GM19438 (cell line): ENCODE results near the gene AIFM3.

ENCODE experiments used
- ATAC-seq: cut with Tn5 transposase; IDR thresholded peaks from one replicate; pipeline ENCODE4 v1.9.1; 2021; ENCODE audit warnings: low read depth; ENCODE audit not compliant: unreplicated experiment

AIFM3 gene

GRCh38 chr22:20973634-20974286 is 6.7 kb downstream of the AIFM3 start:
- ATAC-seq: no peak

GRCh38 chr22:20974336-20974955 is 7.4 kb downstream of the AIFM3 start:
- no peak for ATAC-seq

GRCh38 chr22:20975541-20976290 is 8.7 kb downstream of the AIFM3 start:
- no peak for ATAC-seq

GRCh38 chr22:20976291-20976877 is 9.3 kb downstream of the AIFM3 start:
- ATAC-seq: no peak

GRCh38 chr22:20977019-20977418 is 10.0 kb downstream of the AIFM3 start:
- no peak for ATAC-seq

- ATAC-seq: no peak
Observed at GRCh38 chr22:20977516-20978170, 10.6 kb downstream of the AIFM3 start.

GRCh38 chr22:20978419-20978818 is 11.4 kb downstream of the AIFM3 start:
- ATAC-seq: no peak

GRCh38 chr22:20979243-20979809 is 12.3 kb downstream of the AIFM3 start:
- no peak for ATAC-seq

- no peak for ATAC-seq
Observed at GRCh38 chr22:20979940-20980453, 12.9 kb downstream of the AIFM3 start.

- ATAC-seq: no peak
Observed at GRCh38 chr22:20980523-20980922, 13.5 kb downstream of the AIFM3 start.

- ATAC-seq: no peak
Observed at GRCh38 chr22:20980938-20981722, 14.1 kb downstream of the AIFM3 start.

- peak; percentile 82 for ATAC-seq
Observed at GRCh38 chr22:20981787-20982562, 14.9 kb downstream of the AIFM3 start, which contains the start of gene LZTR1. LZTR1 (plus strand) TSS chr22:20982297; CDS start chr22:20982372, 75 bp downstream.

- no peak for ATAC-seq
Observed at GRCh38 chr22:20982563-20982882, 15.5 kb downstream of the AIFM3 start.

- ATAC-seq: no peak
Observed at GRCh38 chr22:20983081-20983771, 16.2 kb downstream of the AIFM3 start.

GRCh38 chr22:20985720-20986119 is 18.7 kb downstream of the AIFM3 start:
- ATAC-seq: no peak

- no peak for ATAC-seq
Observed at GRCh38 chr22:20986365-20986764, 19.3 kb downstream of the AIFM3 start.

- ATAC-seq: no peak
Observed at GRCh38 chr22:20987375-20987774, 20.3 kb downstream of the AIFM3 start.
